Lower leg skin (tissue), 4 donors: Measurements from ENCODE around the gene UVSSA. TPM values are rescaled to one million over a fixed set of nuclear protein-coding genes. Genes with fewer than 3 reads are reported as not detected.

ENCODE experiments used
- DNase-seq, 2 donors: peaks; one replicate each; pipeline ENCODE4 v3.0.0-alpha.2; 2019; ENCODE audit warnings: low spot score in 2 of 2
- H3K4me3 ChIP-seq: fragments of 200-600 bp; sonication (generic); 2 replicates; pipeline ENCODE4 v1.5.1; 2017; ENCODE audit warnings: mild to moderate bottlenecking, low read depth; ENCODE audit not compliant: poor library complexity, severe bottlenecking
- CTCF ChIP-seq, 3 donors: fragments of 450-650 bp; IDR thresholded peaks; one replicate each; pipeline ENCODE4 v1.5.1; 2016; ENCODE audit warnings: antibody characterized with exemption in 3 of 3, mild to moderate bottlenecking in 3 of 3, moderate library complexity in 2 of 3
- POLR2A ChIP-seq, 2 donors: fragments of 450-650 bp; IDR thresholded peaks; one replicate each; pipeline ENCODE4 v1.6.1; 2016 to 2017; ENCODE audit warnings: antibody characterized with exemption in 2 of 2, mild to moderate bottlenecking in 1 of 2, moderate library complexity in 1 of 2
- WGBS, 2 donors: methylation state at CpG; one replicate each; pipeline ENCODE4 v1.1.5; 2018; 5-methylcytosine and 5-hydroxymethylcytosine counted together
- intact Hi-C: fragments of 100-400 bp; cut with DNase I; formaldehyde crosslinking; loops from one replicate; pipeline ENCODE4 v1.15.0; 2023; ENCODE audit warnings: low total_unique reads
- total RNA-seq, 4 donors: library from RNA; depleted of rRNA; stranded (reverse); fragments of >200 nt; gene quantifications; one replicate each; pipeline ENCODE4 v1.1.0, GENCODE V29; 2016

Gene UVSSA
- total RNA-seq, 4 donors from 2014 or later: 18.2 to 57.4 (median 25.7) TPM

GRCh38 chr4:1401409-1402020, 54.5 kb downstream of the UVSSA start:
- H3K4me3 ChIP-seq: no peak overlapping the region
- TF ChIP-seq POLR2A (IDR thresholded peaks at IDR 0.05) (no peak), CTCF (IDR thresholded peaks at IDR 0.05) (no peak)
- peak in 1 of 2 donors; percentile 76 for DNase-seq
- intact Hi-C loops: no loop called here
- 9 to 30% methylated on average over 10 to 16 of the region's 18 CpGs for WGBS, 2 donors

- TF ChIP-seq CTCF (IDR thresholded peaks at IDR 0.05) (no peak), POLR2A (IDR thresholded peaks at IDR 0.05) (no peak)
- intact Hi-C loops: no loop called here
- WGBS, 2 donors: 5 to 8% methylated on average over 15 to 21 of the region's 24 CpGs
- no peak overlapping the region for H3K4me3 ChIP-seq
- DNase-seq: no peak
Measured at GRCh38 chr4:1402021-1402515, 55.1 kb downstream of the UVSSA start.

- TF ChIP-seq POLR2A (IDR thresholded peaks at IDR 0.05) (no peak), CTCF (IDR thresholded peaks at IDR 0.05) (no peak)
- intact Hi-C loops: no loop called here
- DNase-seq: peak in 1 of 2 donors; percentile 78
- WGBS, 2 donors: 1 to 3% methylated on average over 39 to 55 of the region's 69 CpGs
- no peak overlapping the region for H3K4me3 ChIP-seq
Measured at GRCh38 chr4:1402516-1403091, 55.6 kb downstream of the UVSSA start.

- TF ChIP-seq POLR2A (IDR thresholded peaks at IDR 0.05) (no peak), CTCF (IDR thresholded peaks at IDR 0.05) (no peak)
- no peak overlapping the region for H3K4me3 ChIP-seq
- peak in 1 of 2 donors; percentile 69 for DNase-seq
- 0 to 8% methylated on average over 3 to 10 of the region's 58 CpGs for WGBS, 2 donors
- intact Hi-C loops: no loop called here
Measured at GRCh38 chr4:1403177-1403583, 56.2 kb downstream of the UVSSA start.

GRCh38 chr4:1403591-1404572, 56.9 kb downstream of the UVSSA start:
- WGBS, 2 donors: 2 to 3% methylated on average over 60 to 99 of the region's 107 CpGs
- H3K4me3 ChIP-seq: no peak overlapping the region
- intact Hi-C loops: no loop called here
- TF ChIP-seq CTCF (IDR thresholded peaks at IDR 0.05): no peak
- no peak for TF ChIP-seq POLR2A (IDR thresholded peaks at IDR 0.05)
- DNase-seq: peak in 1 of 2 donors; percentile 78
